IMR-90 (cell line): ENCODE results near the gene RAD51B. TPM values are rescaled to one million over a fixed set of nuclear protein-coding genes. Genes with fewer than 3 reads are reported as not detected.

ENCODE experiments used
- ATAC-seq: fragments of 200-7000 bp; cut with Tn5 transposase; 2 replicates; pipeline ENCODE4 v1.9.1; 2020; ENCODE audit warnings: low read depth, mild to moderate bottlenecking, moderate library complexity
- BruUV-seq: library from RNA; stranded (reverse); fragments of 400-500 nt; replicated peaks from 2 replicates; lab custom pipeline; 2021; lab: Mats Ljungman, UMichigan
- CTCF ChIA-PET: fragments of 300-600 bp; formaldehyde crosslinking; extraction: SDS; loops from one replicate; lab custom pipeline; 2021; ENCODE audit warnings: antibody characterized with exemption; lab: Yijun Ruan, JAX
- POLR2A ChIA-PET: fragments of 300-600 bp; sonication (Branson Sonifier 250); formaldehyde crosslinking; loops from one replicate; lab custom pipeline; 2022; ENCODE audit warnings: antibody characterized with exemption; ENCODE audit not compliant: unreplicated experiment; lab: Charles Lee
- DNase-seq: peaks from one replicate; pipeline ENCODE4 v3.0.0; 2013
- H2AFZ ChIP-seq: replicated peaks from 2 replicates; pipeline ENCODE3; 2013; ENCODE audit warnings: low read length, mild to moderate bottlenecking; ENCODE audit not compliant: poor library complexity
- H2AK5ac ChIP-seq: 2 replicates; pipeline ENCODE4 v1.6.1; 2013; ENCODE audit warnings: low read depth, low read length, inconsistent platforms
- H2AK9ac ChIP-seq: replicated peaks from 2 replicates; pipeline ENCODE3; 2013; ENCODE audit warnings: mild to moderate bottlenecking, low read depth, low read length, moderate library complexity; ENCODE audit not compliant: poor library complexity
- H2BK120ac ChIP-seq: 2 replicates; pipeline ENCODE4 v1.6.1; 2013; ENCODE audit warnings: low read depth, low read length, inconsistent platforms
- H2BK15ac ChIP-seq: 3 replicates; pipeline ENCODE4 v1.6.1; 2013; ENCODE audit warnings: low read depth, low read length, inconsistent platforms
- H2BK20ac ChIP-seq: 2 replicates; pipeline ENCODE4 v1.6.1; 2013; ENCODE audit warnings: low read depth, mild to moderate bottlenecking, inconsistent platforms, low read length, moderate library complexity
- H2BK5ac ChIP-seq: 2 replicates; pipeline ENCODE4 v1.6.1; 2013; ENCODE audit warnings: mild to moderate bottlenecking, low read depth, low read length, inconsistent platforms; ENCODE audit not compliant: poor library complexity, severe bottlenecking
- H3K14ac ChIP-seq: replicated peaks from 2 replicates; pipeline ENCODE4 v1.6.1; 2013; ENCODE audit warnings: low read depth, low read length, inconsistent platforms
- H3K18ac ChIP-seq: 2 replicates; pipeline ENCODE4 v1.6.1; 2013; ENCODE audit warnings: low read depth, low read length, control low read depth
- H3K23ac ChIP-seq: 2 replicates; pipeline ENCODE4 v1.6.1; 2013; ENCODE audit warnings: low read depth, low read length, inconsistent platforms
- H3K27ac ChIP-seq: 2 replicates; pipeline ENCODE4 v1.5.1; 2013; ENCODE audit warnings: mild to moderate bottlenecking, control low read depth, low read length; ENCODE audit not compliant: insufficient read depth
- H3K27me3 ChIP-seq: 2 replicates; pipeline ENCODE4 v1.6.1; 2013; ENCODE audit warnings: low read length; ENCODE audit not compliant: control insufficient read depth, insufficient read depth
- H3K36me3 ChIP-seq: 2 replicates; pipeline ENCODE4 v1.6.1; 2013; ENCODE audit warnings: low read length, mixed read lengths; ENCODE audit not compliant: control insufficient read depth, insufficient read depth
- H3K4ac ChIP-seq: 2 replicates; pipeline ENCODE4 v1.6.1; 2013; ENCODE audit warnings: low read depth, low read length, inconsistent platforms
- H3K4me1 ChIP-seq: 2 replicates; pipeline ENCODE4 v1.6.1; 2013; ENCODE audit warnings: low read length, mixed read lengths; ENCODE audit not compliant: control insufficient read depth, insufficient read depth
- H3K4me2 ChIP-seq: 2 replicates; pipeline ENCODE4 v1.6.1; 2013; ENCODE audit warnings: low read depth, mild to moderate bottlenecking, control low read depth, low read length, moderate library complexity
- H3K4me3 ChIP-seq: 2 replicates; pipeline ENCODE4 v1.5.1; 2013; ENCODE audit warnings: low read depth, mild to moderate bottlenecking, control low read depth, low read length, moderate library complexity; ENCODE audit not compliant: insufficient read depth
- H3K56ac ChIP-seq: 2 replicates; pipeline ENCODE4 v1.6.1; 2013; ENCODE audit warnings: low read length, inconsistent platforms; ENCODE audit not compliant: insufficient read depth; ENCODE audit errors: extremely low read depth
- H3K79me1 ChIP-seq, 2 experiments: 2 replicates each; pipeline ENCODE4 v1.6.1; 2013; ENCODE audit warnings: low read length in 2 of 2, inconsistent platforms in 1 of 2, low read depth in 1 of 2
- H3K9ac ChIP-seq: 2 replicates; pipeline ENCODE4 v1.6.1; 2013; ENCODE audit warnings: low read depth, low read length, control low read depth
- H3K9me1 ChIP-seq: 2 replicates; pipeline ENCODE4 v1.6.1; 2013; ENCODE audit warnings: low read length, inconsistent platforms; ENCODE audit not compliant: insufficient read depth
- H3K9me3 ChIP-seq: 2 replicates; pipeline ENCODE4 v1.6.1; 2013; ENCODE audit warnings: low read length; ENCODE audit not compliant: control insufficient read depth, insufficient read depth
- H4K20me1 ChIP-seq: 2 replicates; pipeline ENCODE4 v1.6.1; 2013; ENCODE audit warnings: low read length, inconsistent platforms; ENCODE audit not compliant: insufficient read depth
- H4K5ac ChIP-seq: 2 replicates; pipeline ENCODE4 v1.6.1; 2013; ENCODE audit warnings: mild to moderate bottlenecking, low read depth, low read length, control low read depth
- H4K8ac ChIP-seq, 2 experiments: 2 replicates each; pipeline ENCODE4 v1.6.1; 2013; ENCODE audit warnings: low read depth in 2 of 2, low read length in 2 of 2, control low read depth in 1 of 2, inconsistent platforms in 1 of 2
- H4K91ac ChIP-seq: 2 replicates; pipeline ENCODE4 v1.6.1; 2013; ENCODE audit warnings: low read depth, low read length, inconsistent platforms; ENCODE audit not compliant: insufficient read depth
- CEBPB ChIP-seq: IDR thresholded peaks from 2 replicates; pipeline ENCODE4 v1.6.1; 2012; ENCODE audit warnings: low read depth, low read length, improper control_type of control experiment
- CHD1 ChIP-seq: IDR thresholded peaks from 2 replicates; pipeline ENCODE4 v1.6.1; 2012; ENCODE audit warnings: low read depth, low read length, improper control_type of control experiment
- MXI1 ChIP-seq: IDR thresholded peaks from 2 replicates; pipeline ENCODE4 v1.6.1; 2012; ENCODE audit warnings: low read depth, mild to moderate bottlenecking, low read length, moderate library complexity, borderline replicate concordance
- NFE2L2 ChIP-seq: fragments of 150-350 bp; IDR thresholded peaks from 2 replicates; pipeline ENCODE4 v1.6.1; 2016; ENCODE audit warnings: low read depth, mild to moderate bottlenecking, low read length
- SMC3 ChIP-seq: fragments of 150-350 bp; IDR thresholded peaks from 2 replicates; pipeline ENCODE4 v1.6.1; 2016; ENCODE audit warnings: low read depth, mild to moderate bottlenecking, antibody characterized with exemption, low read length, moderate library complexity
- USF2 ChIP-seq: fragments of 150-350 bp; IDR thresholded peaks from 2 replicates; pipeline ENCODE4 v1.6.1; 2017; ENCODE audit warnings: mild to moderate bottlenecking, antibody characterized with exemption, low read length, low read depth
- WGBS, 2 experiments: methylation state at CpG; one replicate each; pipeline versions ENCODE4 v1.1.5 to v1.1.7; 2013; ENCODE audit warnings: missing lambda C conversion rate in 2 of 2; ENCODE audit not compliant: insufficient read length in 1 of 2; ENCODE audit errors: extremely low coverage in 2 of 2; 5-methylcytosine and 5-hydroxymethylcytosine counted together
- dilution Hi-C: fragments of 300-500 bp; cut with HindIII; formaldehyde crosslinking; loops from one replicate; pipeline ENCODE4 v1.14.3; 2018; ENCODE audit warnings: low sequenced_read_pairs; ENCODE audit not compliant: unreplicated experiment
- in situ Hi-C: fragments of 300-500 bp; cut with MboI; formaldehyde crosslinking; loops from 3 replicates; pipeline ENCODE4 v1.14.3; 2019; ENCODE audit warnings: low sequenced_read_pairs, inconsistent platforms, mixed read lengths
- intact Hi-C: fragments of 100-400 bp; cut with micrococcal nuclease; formaldehyde crosslinking; loops from 2 replicates; pipeline ENCODE4 v1.10.0; 2022
- polyA plus RNA-seq, 3 experiments: library from polyadenylated mRNA; depleted of rRNA; stranded (reverse); fragments of >200 nt; gene quantifications; 2 replicates each; pipeline ENCODE4 v1.2.3, GENCODE V29; 2012; ENCODE audit warnings: low replicate concordance in 1 of 3
- total RNA-seq: library from RNA; depleted of rRNA; stranded (reverse); fragments of >200 nt; gene quantifications from 2 replicates; pipeline ENCODE4 v1.2.3, GENCODE V29; 2012

The RAD51B gene
- total and polyA plus RNA-seq, 2 of the 4 experiments (the other 2 are of a cell fraction): 5.1 to 18.8 TPM

- TF ChIP-seq SMC3 (no peak), MXI1 (no peak), CEBPB (peak; percentile 79)
Observed at GRCh38 chr14:68476212-68477109, 656.9 kb downstream of the RAD51B start (continued).

GRCh38 chr14:68477110-68477455, 657.5 kb downstream of the RAD51B start:
- peak overlapping the region; percentile 24 for H2AFZ ChIP-seq
- H3K79me1 ChIP-seq: no peaks in the 10 kb centered on the region
- no peak overlapping the region for H3K4me3 ChIP-seq
- peaks cover 10% of the 10 kb centered on the region for H3K9me1 ChIP-seq
- no peaks in the 10 kb centered on the region for H3K9me3 ChIP-seq
- intact Hi-C loops: no loop called here
- peak overlapping the region; percentile 53; the same call in 2 of the 3 replicates for H2BK15ac ChIP-seq
- no peak overlapping the region; the same call in 1 of the 2 replicates for H4K5ac ChIP-seq
- no peak overlapping the region for H3K56ac ChIP-seq
- no peaks in the 10 kb centered on the region for H3K27me3 ChIP-seq
- H3K27ac ChIP-seq: no peak overlapping the region
- in situ Hi-C loops: no loop called here
- H4K8ac ChIP-seq: 0 out of 4 replicates have a peak overlapping the region, but pooled peaks of 1 of the 2 experiments have one; percentile 28
- H2BK120ac ChIP-seq: peak overlapping the region; percentile 68
- H3K4me2 ChIP-seq: no peak overlapping the region
- TF ChIP-seq SMC3 (no peak), USF2 (no peak), CHD1 (no peak), NFE2L2 (no peak)
- no peak overlapping the region for H3K9ac ChIP-seq
- H2AK9ac ChIP-seq: peak overlapping the region; percentile 46
- no TSS peak for BruUV-seq
- WGBS, 2 experiments: no CpG with 5 or more reads among the region's 4 CpGs
- CTCF ChIA-PET: no interaction called here
- POLR2A ChIA-PET: no interaction called here
- no peaks in the 10 kb centered on the region for H3K36me3 ChIP-seq
- peak overlapping the region; percentile 42; the same call in 1 of the 2 replicates for H4K91ac ChIP-seq
- H3K4me1 ChIP-seq: peaks cover 9% of the 10 kb centered on the region
- no peaks in the 10 kb centered on the region for H4K20me1 ChIP-seq
- H3K14ac ChIP-seq: peak overlapping the region; percentile 84
- peak overlapping the region; percentile 10 for H2AK5ac ChIP-seq
- H2BK5ac ChIP-seq: peak overlapping the region; percentile 10
- H2BK20ac ChIP-seq: peak overlapping the region; percentile 85
- H3K4ac ChIP-seq: peak overlapping the region; percentile 81
- dilution Hi-C loops: no loop called here
- H3K23ac ChIP-seq: peak overlapping the region; percentile 71; the same call in 1 of the 2 replicates
- DNase-seq: no peak
- ATAC-seq: no peak
- peak overlapping the region; percentile 56 for H3K18ac ChIP-seq
